Subcutaneous adipose tissue (tissue), 4 donors: ENCODE measurements around the gene PARP4. TPM values are rescaled to one million over a fixed set of nuclear protein-coding genes. Genes with fewer than 3 reads are reported as not detected.

Experiments
- CTCF ChIP-seq: fragments of 450-650 bp; IDR thresholded peaks from one replicate; pipeline ENCODE4 v1.5.1; 2016; ENCODE audit warnings: low read depth, mild to moderate bottlenecking, control low read depth, antibody characterized with exemption, moderate library complexity
- total RNA-seq, 4 donors: library from RNA; depleted of rRNA; stranded (reverse); fragments of >200 nt; gene quantifications; one replicate each; pipeline ENCODE4 v1.1.0, GENCODE V29; 2016

The PARP4 gene
- total RNA-seq, 4 donors from 2014 or later = 53.7 to 101 (median 70.5) TPM

- TF ChIP-seq CTCF = no peak
Measured at GRCh38 chr13:24528816-24529398, 16.3 kb upstream of the PARP4 start.

GRCh38 chr13:24527266-24527775, 14.7 kb upstream of the PARP4 start:
- TF ChIP-seq CTCF = no peak

GRCh38 chr13:24520733-24521132, 8.2 kb upstream of the PARP4 start:
- TF ChIP-seq CTCF = no peak

- no peak for TF ChIP-seq CTCF
Measured at GRCh38 chr13:24516919-24517318, 4.3 kb upstream of the PARP4 start.

- no peak for TF ChIP-seq CTCF
Measured at GRCh38 chr13:24512908-24513213, 283 bp upstream of the PARP4 start.

- no peak for TF ChIP-seq CTCF
Measured at GRCh38 chr13:24511816-24512196, 772 bp downstream of the PARP4 start.

- TF ChIP-seq CTCF = no peak
Measured at GRCh38 chr13:24511019-24511815, 1.4 kb downstream of the PARP4 start.
